SK-N-SH (cell line): ENCODE measurements around the gene ARHGAP6. TPM values are rescaled to one million over a fixed set of nuclear protein-coding genes. Genes with fewer than 3 reads are reported as not detected.

Experiments used
- CTCF ChIA-PET: fragments of 300-600, 350-600 bp; formaldehyde crosslinking; extraction: SDS; loops from one replicate; lab custom pipeline; 2021; lab: Yijun Ruan, JAX
- POLR2A ChIA-PET: fragments of 350-600 bp; sonication (Branson Sonifier 250); formaldehyde crosslinking; extraction: SDS; loops from one replicate; lab custom pipeline; 2020; ENCODE audit warnings: antibody characterized with exemption, inconsistent platforms; lab: Yijun Ruan, JAX
- DNase-seq: peaks from one replicate; pipeline ENCODE4 v3.0.0; 2012
- H2AFZ ChIP-seq: fragments of 200-600 bp; sonication (generic); 2 replicates; pipeline ENCODE4 v1.8.1; 2016; ENCODE audit warnings: antibody characterized with exemption, mild to moderate bottlenecking, low read depth
- H3F3A ChIP-seq: fragments of 200-600 bp; sonication (generic); replicated peaks from 2 replicates; pipeline ENCODE3; 2016; ENCODE audit warnings: antibody characterized with exemption, mild to moderate bottlenecking; ENCODE audit not compliant: insufficient read depth
- H3K27ac ChIP-seq, 2 experiments: fragments of 200-500 bp in 1 of 2; fragments of 200-600 bp in 1 of 2; sonication (Bioruptor generic) in 1 of 2; sonication (generic), shearing (Covaris generic) in 1 of 2; 2 replicates each; pipeline versions ENCODE4 v1.5.1 to v1.6.1; 2014 to 2016; ENCODE audit warnings: low read depth in 2 of 2, inconsistent platforms in 1 of 2, low read length in 1 of 2, mild to moderate bottlenecking in 1 of 2, mixed read lengths in 1 of 2
- H3K27me3 ChIP-seq: fragments of 200-600 bp; sonication (generic), shearing (Covaris generic); 2 replicates; pipeline ENCODE4 v1.6.1; 2016; ENCODE audit warnings: mixed run types; ENCODE audit not compliant: insufficient read depth
- H3K36me3 ChIP-seq, 2 experiments: fragments of 200-500 bp in 1 of 2; fragments of 200-600 bp in 1 of 2; sonication (Bioruptor generic) in 1 of 2; sonication (generic) in 1 of 2; replicated peaks in 1 of 2; 2 replicates each; pipeline versions ENCODE3 to v1.5.1; 2014 to 2016; ENCODE audit warnings: low read length in 1 of 2, mild to moderate bottlenecking in 1 of 2; ENCODE audit not compliant: insufficient read depth in 2 of 2, control insufficient read depth in 1 of 2
- H3K4me1 ChIP-seq, 2 experiments: fragments of 200-500 bp in 1 of 2; fragments of 200-600 bp in 1 of 2; sonication (Bioruptor generic) in 1 of 2; sonication (generic), shearing (Covaris generic) in 1 of 2; 2 replicates each; pipeline versions ENCODE4 v1.5.1 to v1.6.1; 2014 to 2016; ENCODE audit warnings: low read depth in 1 of 2, low read length in 1 of 2, mixed run types in 1 of 2; ENCODE audit not compliant: insufficient read depth in 2 of 2, control insufficient read depth in 1 of 2
- H3K4me2 ChIP-seq: fragments of 200-600 bp; sonication (generic), shearing (Covaris generic); 2 replicates; pipeline ENCODE4 v1.6.1; 2017; ENCODE audit warnings: mixed run types
- H3K4me3 ChIP-seq, 2 experiments: fragments of 200-500 bp in 1 of 2; fragments of 200-600 bp in 1 of 2; sonication (Bioruptor generic) in 1 of 2; sonication (generic), shearing (Covaris generic) in 1 of 2; 2 replicates each; pipeline versions ENCODE4 v1.5.1 to v1.8.1; 2014 to 2016; ENCODE audit warnings: low read depth in 2 of 2, inconsistent platforms in 1 of 2, low read length in 1 of 2, mild to moderate bottlenecking in 1 of 2, mixed read lengths in 1 of 2, moderate library complexity in 1 of 2
- H3K79me2 ChIP-seq: fragments of 200-600 bp; sonication (generic); 2 replicates; pipeline ENCODE4 v1.8.1; 2017; ENCODE audit warnings: mild to moderate bottlenecking; ENCODE audit not compliant: insufficient read depth
- H3K9ac ChIP-seq: fragments of 200-600 bp; sonication (generic); 2 replicates; pipeline ENCODE4 v1.6.1; 2017; ENCODE audit warnings: mixed run types
- H3K9me2 ChIP-seq: fragments of 200-600 bp; sonication (generic); 2 replicates; pipeline ENCODE4 v1.6.1; 2017; ENCODE audit warnings: mixed run types
- H3K9me3 ChIP-seq: fragments of 200-600 bp; sonication (generic); 2 replicates; pipeline ENCODE4 v1.6.1; 2017; ENCODE audit warnings: mixed run types, mild to moderate bottlenecking, moderate library complexity
- H4K20me1 ChIP-seq: fragments of 200-600 bp; sonication (generic); 2 replicates; pipeline ENCODE4 v1.6.1; 2017; ENCODE audit warnings: mild to moderate bottlenecking, mixed run types; ENCODE audit not compliant: insufficient read depth
- EP300 ChIP-seq, 2 experiments: IDR thresholded peaks; 2 replicates each; pipeline versions ENCODE4 v1.4.0 to v1.6.1; 2012; ENCODE audit warnings: borderline replicate concordance in 1 of 2, low read depth in 1 of 2, low read length in 1 of 2
- FOSL2 ChIP-seq: IDR thresholded peaks from 2 replicates; pipeline ENCODE4 v1.4.0; 2012; ENCODE audit warnings: low read depth, mild to moderate bottlenecking, moderate library complexity, borderline replicate concordance
- FOXM1 ChIP-seq: IDR thresholded peaks from 2 replicates; pipeline ENCODE4 v1.4.0; 2012; ENCODE audit warnings: low read depth, mild to moderate bottlenecking
- GATA2 ChIP-seq: sonication (generic); formaldehyde crosslinking; IDR thresholded peaks from 2 replicates; pipeline ENCODE4 v1.5.0; 2020; ENCODE audit warnings: mild to moderate bottlenecking, missing genetic modification reagents
- JUND ChIP-seq: IDR thresholded peaks from 2 replicates; pipeline ENCODE4 v1.4.0; 2012
- MAX ChIP-seq: IDR thresholded peaks from 2 replicates; pipeline ENCODE4 v1.4.0; 2012; ENCODE audit warnings: low read depth
- NFIC ChIP-seq: IDR thresholded peaks from 2 replicates; pipeline ENCODE4 v1.4.0; 2012; ENCODE audit warnings: borderline replicate concordance
- RAD21 ChIP-seq: IDR thresholded peaks from 2 replicates; pipeline ENCODE4 v1.6.1; 2012; ENCODE audit warnings: mild to moderate bottlenecking, low read length
- RCOR1 ChIP-seq: fragments of 150-350 bp; IDR thresholded peaks from 2 replicates; pipeline ENCODE4 v1.6.1; 2017; ENCODE audit warnings: antibody characterized with exemption, low read length
- REST ChIP-seq: IDR thresholded peaks from 2 replicates; pipeline ENCODE4 v1.6.1; 2012; ENCODE audit warnings: mild to moderate bottlenecking, low read depth, low read length, moderate library complexity
- RFX5 ChIP-seq: IDR thresholded peaks from 2 replicates; pipeline ENCODE4 v1.6.1; 2012; ENCODE audit warnings: mild to moderate bottlenecking, improper control_type of control experiment, low read length
- SMC3 ChIP-seq: IDR thresholded peaks from 2 replicates; pipeline ENCODE4 v1.6.1; 2012; ENCODE audit warnings: low read depth, low read length, improper control_type of control experiment
- TAF1 ChIP-seq: IDR thresholded peaks from 2 replicates; pipeline ENCODE4 v1.6.1; 2012; ENCODE audit warnings: low read depth, mild to moderate bottlenecking, low read length, moderate library complexity, borderline replicate concordance
- TEAD4 ChIP-seq: IDR thresholded peaks from 2 replicates; pipeline ENCODE4 v1.4.0; 2012; ENCODE audit warnings: mild to moderate bottlenecking, borderline replicate concordance; ENCODE audit not compliant: insufficient read depth
- ZBTB33 ChIP-seq: IDR thresholded peaks from 2 replicates; pipeline ENCODE4 v1.4.0; 2012; ENCODE audit warnings: low read depth, borderline replicate concordance
- WGBS: methylation state at CpG from one replicate; pipeline ENCODE4 v1.1.6; 2017; ENCODE audit warnings: low lambda C conversion rate; 5-methylcytosine and 5-hydroxymethylcytosine counted together
- polyA plus RNA-seq, 3 experiments: library from polyadenylated mRNA; depleted of rRNA; stranded (reverse); fragments of >200 nt; gene quantifications; 2 replicates each; pipeline ENCODE4 v1.2.3, GENCODE V29; 2012

Gene ARHGAP6
- polyA plus RNA-seq, 1 of the 3 experiments (the other 2 are of a cell fraction) = 0.16 TPM

- H3K9me3 ChIP-seq = no peaks in the 10 kb centered on the region
- no peak overlapping the region for H3K4me3 ChIP-seq
- no peak overlapping the region for H3K27ac ChIP-seq
- WGBS = 32% methylated on average over 5 of the region's 5 CpGs
- H2AFZ ChIP-seq = no peak overlapping the region
- no peaks in the 10 kb centered on the region for H3K79me2 ChIP-seq
- no peaks in the 10 kb centered on the region for H3F3A ChIP-seq
- H3K9me2 ChIP-seq = no peaks in the 10 kb centered on the region
- no peak overlapping the region for H3K9ac ChIP-seq
- ChIA-PET CTCF (no interaction called here), POLR2A (no interaction called here)
- no peaks in the 10 kb centered on the region for H3K27me3 ChIP-seq
- H3K4me1 ChIP-seq = no peaks in the 10 kb centered on the region
- no peak for TF ChIP-seq FOSL2
- no peak for TF ChIP-seq TAF1
- no peak for TF ChIP-seq NFIC
- TF ChIP-seq MAX = no peak
- TF ChIP-seq SMC3 = no peak
- TF ChIP-seq GATA2 (CRISPR knock-in tag) = no peak
- no peak for TF ChIP-seq RCOR1
- no peak for TF ChIP-seq EP300 (IDR thresholded peaks at IDR 0.05; ENCODE audit: borderline replicate concordance in 1 of 2, low read depth in 1 of 2, low read length in 1 of 2)
- no peak for TF ChIP-seq REST
- no peak for TF ChIP-seq RAD21
- TF ChIP-seq RFX5 = no peak
- TF ChIP-seq TEAD4 = no peak
- no peak for TF ChIP-seq FOXM1
- no peak for TF ChIP-seq JUND
- no peak for TF ChIP-seq ZBTB33
- DNase-seq = no peak
- no peaks in the 10 kb centered on the region for H4K20me1 ChIP-seq
- H3K36me3 ChIP-seq = no peaks in the 10 kb centered on the region
- no peak overlapping the region for H3K4me2 ChIP-seq
Measured at GRCh38 chrX:11272863-11273262, 392.9 kb downstream of the ARHGAP6 start.
